Measurements from ENCODE around the gene ARSG. TPM values are rescaled to one million over a fixed set of nuclear protein-coding genes. Genes with fewer than 3 reads are reported as not detected.

The ARSG gene
- total and polyA plus RNA-seq, 9 of the 15 experiments (the other 6 are each of a cell fraction or from before 2014, with no cell fraction given): 1.0 to 5.6 (median 1.8) TPM

DNA sequence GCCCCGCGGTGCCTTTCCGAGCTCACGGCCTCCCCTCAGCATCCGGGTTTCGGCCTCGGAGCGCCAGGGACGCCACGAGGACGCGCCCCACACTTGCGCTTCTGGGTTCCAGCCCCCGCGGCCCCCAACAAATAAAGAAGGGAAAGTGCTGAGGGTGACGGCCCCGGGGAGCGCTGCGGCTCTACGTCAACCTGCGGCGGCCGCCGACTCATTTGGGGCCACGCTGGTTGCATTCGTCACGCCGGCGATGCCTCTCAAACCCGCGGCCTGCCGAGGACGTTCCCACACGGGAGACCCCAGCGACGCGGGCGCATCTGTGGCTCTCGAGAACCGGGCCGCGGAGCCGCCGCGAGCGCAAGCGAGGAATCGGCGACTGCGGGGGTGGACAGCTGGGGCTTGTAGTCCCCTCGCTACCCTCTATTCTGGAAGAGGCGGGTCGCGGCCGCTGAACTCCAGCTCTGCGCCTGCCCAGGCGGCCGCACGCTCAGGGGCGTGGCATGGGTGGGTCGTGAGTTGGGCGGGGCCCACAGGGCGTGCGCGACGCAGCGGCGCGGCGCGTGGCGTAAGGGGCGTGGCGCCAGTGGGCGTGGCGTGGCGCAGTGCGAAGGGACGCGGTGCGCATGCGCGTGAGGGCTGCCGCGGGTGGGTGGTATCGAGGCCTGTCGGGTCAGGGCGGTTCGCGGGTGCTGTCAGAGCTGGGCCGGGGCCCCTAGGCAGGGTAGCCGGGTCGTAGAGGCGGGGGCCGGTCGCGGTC lies 43.7 kb upstream of the ARSG start, which contains the start of gene AMZ2 (continued):
- TF ChIP-seq, protein P1, sequence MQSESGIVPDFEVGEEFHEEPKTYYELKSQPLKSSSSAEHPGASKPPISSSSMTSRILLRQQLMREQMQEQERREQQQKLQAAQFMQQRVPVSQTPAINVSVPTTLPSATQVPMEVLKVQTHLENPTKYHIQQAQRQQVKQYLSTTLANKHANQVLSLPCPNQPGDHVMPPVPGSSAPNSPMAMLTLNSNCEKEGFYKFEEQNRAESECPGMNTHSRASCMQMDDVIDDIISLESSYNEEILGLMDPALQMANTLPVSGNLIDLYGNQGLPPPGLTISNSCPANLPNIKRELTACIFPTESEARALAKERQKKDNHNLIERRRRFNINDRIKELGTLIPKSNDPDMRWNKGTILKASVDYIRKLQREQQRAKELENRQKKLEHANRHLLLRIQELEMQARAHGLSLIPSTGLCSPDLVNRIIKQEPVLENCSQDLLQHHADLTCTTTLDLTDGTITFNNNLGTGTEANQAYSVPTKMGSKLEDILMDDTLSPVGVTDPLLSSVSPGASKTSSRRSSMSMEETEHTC (IDR thresholded peaks at IDR 0.05): no peak
- TF ChIP-seq, protein P2, sequence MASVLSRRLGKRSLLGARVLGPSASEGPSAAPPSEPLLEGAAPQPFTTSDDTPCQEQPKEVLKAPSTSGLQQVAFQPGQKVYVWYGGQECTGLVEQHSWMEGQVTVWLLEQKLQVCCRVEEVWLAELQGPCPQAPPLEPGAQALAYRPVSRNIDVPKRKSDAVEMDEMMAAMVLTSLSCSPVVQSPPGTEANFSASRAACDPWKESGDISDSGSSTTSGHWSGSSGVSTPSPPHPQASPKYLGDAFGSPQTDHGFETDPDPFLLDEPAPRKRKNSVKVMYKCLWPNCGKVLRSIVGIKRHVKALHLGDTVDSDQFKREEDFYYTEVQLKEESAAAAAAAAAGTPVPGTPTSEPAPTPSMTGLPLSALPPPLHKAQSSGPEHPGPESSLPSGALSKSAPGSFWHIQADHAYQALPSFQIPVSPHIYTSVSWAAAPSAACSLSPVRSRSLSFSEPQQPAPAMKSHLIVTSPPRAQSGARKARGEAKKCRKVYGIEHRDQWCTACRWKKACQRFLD (CRISPR knock-in tag; IDR thresholded peaks at IDR 0.05): 0 out of 2 replicates have a peak, but pooled peaks have one; percentile 60
- TF ChIP-seq ESRRB (CRISPR knock-in tag; IDR thresholded peaks at IDR 0.05; ENCODE audit: borderline replicate concordance): no peak
- TF ChIP-seq, protein P3, sequence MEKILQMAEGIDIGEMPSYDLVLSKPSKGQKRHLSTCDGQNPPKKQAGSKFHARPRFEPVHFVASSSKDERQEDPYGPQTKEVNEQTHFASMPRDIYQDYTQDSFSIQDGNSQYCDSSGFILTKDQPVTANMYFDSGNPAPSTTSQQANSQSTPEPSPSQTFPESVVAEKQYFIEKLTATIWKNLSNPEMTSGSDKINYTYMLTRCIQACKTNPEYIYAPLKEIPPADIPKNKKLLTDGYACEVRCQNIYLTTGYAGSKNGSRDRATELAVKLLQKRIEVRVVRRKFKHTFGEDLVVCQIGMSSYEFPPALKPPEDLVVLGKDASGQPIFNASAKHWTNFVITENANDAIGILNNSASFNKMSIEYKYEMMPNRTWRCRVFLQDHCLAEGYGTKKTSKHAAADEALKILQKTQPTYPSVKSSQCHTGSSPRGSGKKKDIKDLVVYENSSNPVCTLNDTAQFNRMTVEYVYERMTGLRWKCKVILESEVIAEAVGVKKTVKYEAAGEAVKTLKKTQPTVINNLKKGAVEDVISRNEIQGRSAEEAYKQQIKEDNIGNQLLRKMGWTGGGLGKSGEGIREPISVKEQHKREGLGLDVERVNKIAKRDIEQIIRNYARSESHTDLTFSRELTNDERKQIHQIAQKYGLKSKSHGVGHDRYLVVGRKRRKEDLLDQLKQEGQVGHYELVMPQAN (IDR thresholded peaks at IDR 0.05; ENCODE audit: borderline replicate concordance): peak; percentile 40; the same call in 1 of the 2 replicates
- peak; percentile 33; the same call in 1 of the 2 replicates for TF ChIP-seq MXI1 (IDR thresholded peaks at IDR 0.05; ENCODE audit: low read depth, low read length)
- TF ChIP-seq POU5F1 (IDR thresholded peaks at IDR 0.05; ENCODE audit: borderline replicate concordance, low read depth, low read length, partially characterized antibody): peak; percentile 56
- TF ChIP-seq RNF2 (IDR thresholded peaks at IDR 0.05): peak; percentile 45; the same call in 1 of the 2 replicates
- TF ChIP-seq GATA2 (CRISPR knock-in tag; IDR thresholded peaks at IDR 0.05): no peak
- TF ChIP-seq, protein P4, sequence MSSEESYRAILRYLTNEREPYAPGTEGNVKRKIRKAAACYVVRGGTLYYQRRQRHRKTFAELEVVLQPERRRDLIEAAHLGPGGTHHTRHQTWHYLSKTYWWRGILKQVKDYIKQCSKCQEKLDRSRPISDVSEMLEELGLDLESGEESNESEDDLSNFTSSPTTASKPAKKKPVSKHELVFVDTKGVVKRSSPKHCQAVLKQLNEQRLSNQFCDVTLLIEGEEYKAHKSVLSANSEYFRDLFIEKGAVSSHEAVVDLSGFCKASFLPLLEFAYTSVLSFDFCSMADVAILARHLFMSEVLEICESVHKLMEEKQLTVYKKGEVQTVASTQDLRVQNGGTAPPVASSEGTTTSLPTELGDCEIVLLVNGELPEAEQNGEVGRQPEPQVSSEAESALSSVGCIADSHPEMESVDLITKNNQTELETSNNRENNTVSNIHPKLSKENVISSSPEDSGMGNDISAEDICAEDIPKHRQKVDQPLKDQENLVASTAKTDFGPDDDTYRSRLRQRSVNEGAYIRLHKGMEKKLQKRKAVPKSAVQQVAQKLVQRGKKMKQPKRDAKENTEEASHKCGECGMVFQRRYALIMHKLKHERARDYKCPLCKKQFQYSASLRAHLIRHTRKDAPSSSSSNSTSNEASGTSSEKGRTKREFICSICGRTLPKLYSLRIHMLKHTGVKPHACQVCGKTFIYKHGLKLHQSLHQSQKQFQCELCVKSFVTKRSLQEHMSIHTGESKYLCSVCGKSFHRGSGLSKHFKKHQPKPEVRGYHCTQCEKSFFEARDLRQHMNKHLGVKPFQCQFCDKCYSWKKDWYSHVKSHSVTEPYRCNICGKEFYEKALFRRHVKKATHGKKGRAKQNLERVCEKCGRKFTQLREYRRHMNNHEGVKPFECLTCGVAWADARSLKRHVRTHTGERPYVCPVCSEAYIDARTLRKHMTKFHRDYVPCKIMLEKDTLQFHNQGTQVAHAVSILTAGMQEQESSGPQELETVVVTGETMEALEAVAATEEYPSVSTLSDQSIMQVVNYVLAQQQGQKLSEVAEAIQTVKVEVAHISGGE (CRISPR knock-in tag; IDR thresholded peaks at IDR 0.05): no peak; a peak in 1 of 6 replicates
